CD14-positive monocyte (primary cell): ENCODE results near the gene PPP3R1. TPM values are rescaled to one million over a fixed set of nuclear protein-coding genes. Genes with fewer than 3 reads are reported as not detected.

ENCODE experiments used
- DNase-seq, 3 donors: peaks; one replicate each; pipeline ENCODE4 v3.0.0-alpha.2; 2011 to 2022
- H2AFZ ChIP-seq: 2 replicates; pipeline ENCODE4 v1.6.0; 2012; ENCODE audit warnings: mild to moderate bottlenecking, low read depth, low read length, inconsistent platforms; ENCODE audit not compliant: insufficient read depth, poor library complexity, severe bottlenecking
- H3K27ac ChIP-seq, 2 donors: 1 replicate in 1 of 2; 2 replicates in 1 of 2; pipeline ENCODE4 v1.5.1; 2012 to 2013; ENCODE audit warnings: low read length in 2 of 2, control low read depth in 1 of 2, inconsistent platforms in 1 of 2, low read depth in 1 of 2, mild to moderate bottlenecking in 1 of 2
- H3K27me3 ChIP-seq, 2 donors: one replicate each; pipeline versions ENCODE4 v1.6.0 to v1.6.1; 2011 to 2013; ENCODE audit warnings: low read length in 2 of 2; ENCODE audit not compliant: control insufficient read depth in 2 of 2, insufficient read depth in 2 of 2
- H3K36me3 ChIP-seq, 2 donors: replicated peaks in 1 of 2; 1 replicate in 1 of 2; 2 replicates in 1 of 2; pipeline versions ENCODE4 v1.5.1 to v1.6.1; 2012 to 2013; ENCODE audit warnings: low read length in 2 of 2, control low read depth in 1 of 2, inconsistent platforms in 1 of 2, mild to moderate bottlenecking in 1 of 2; ENCODE audit not compliant: insufficient read depth in 2 of 2, control insufficient read depth in 1 of 2
- H3K4me1 ChIP-seq, 2 donors: 1 replicate in 1 of 2; 2 replicates in 1 of 2; pipeline versions ENCODE4 v1.5.1 to v1.6.1; 2012 to 2013; ENCODE audit warnings: low read length in 2 of 2, control low read depth in 1 of 2, inconsistent platforms in 1 of 2, mild to moderate bottlenecking in 1 of 2, moderate library complexity in 1 of 2; ENCODE audit not compliant: insufficient read depth in 2 of 2, control insufficient read depth in 1 of 2
- H3K4me2 ChIP-seq: replicated peaks from 2 replicates; pipeline ENCODE3; 2012; ENCODE audit warnings: low read length, moderate library complexity, mild to moderate bottlenecking; ENCODE audit not compliant: poor library complexity, severe bottlenecking; ENCODE audit errors: extremely low read depth
- H3K4me3 ChIP-seq, 3 experiments: fragments of 200-600 bp in 1 of 3; sonication (generic) in 1 of 3; replicated peaks in 1 of 3; 1 replicate in 2 of 3; 2 replicates in 1 of 3; pipeline ENCODE4 v1.5.1; 2011 to 2013; ENCODE audit warnings: low read length in 3 of 3, mild to moderate bottlenecking in 3 of 3, control low read depth in 2 of 3, low read depth in 2 of 3, inconsistent platforms in 1 of 3, moderate library complexity in 1 of 3
- H3K79me2 ChIP-seq: 2 replicates; pipeline ENCODE4 v1.6.0; 2012; ENCODE audit warnings: mild to moderate bottlenecking, control low read depth, inconsistent platforms, low read length, moderate library complexity; ENCODE audit not compliant: insufficient read depth
- H3K9ac ChIP-seq: 2 replicates; pipeline ENCODE4 v1.6.0; 2017; ENCODE audit warnings: low read length, mild to moderate bottlenecking; ENCODE audit not compliant: insufficient read depth, poor library complexity, severe bottlenecking
- H3K9me3 ChIP-seq, 2 donors: replicated peaks in 1 of 2; 1 replicate in 1 of 2; 2 replicates in 1 of 2; pipeline versions ENCODE4 v1.5.1 to v1.6.1; 2012 to 2013; ENCODE audit warnings: low read length in 2 of 2, control low read depth in 1 of 2; ENCODE audit not compliant: control insufficient read depth in 1 of 2, insufficient read depth in 1 of 2
- H4K20me1 ChIP-seq: 2 replicates; pipeline ENCODE4 v1.6.0; 2012; ENCODE audit warnings: mild to moderate bottlenecking, low read length, control low read depth, moderate library complexity; ENCODE audit not compliant: insufficient read depth
- H3K27ac Mint-ChIP-seq, 7 donors: one replicate each; pipeline ENCODE4 v1.8.0; 2020; ENCODE audit warnings: mild to moderate bottlenecking in 7 of 7, mixed read lengths in 7 of 7, moderate library complexity in 6 of 7, inconsistent platforms in 2 of 7
- H3K27me3 Mint-ChIP-seq, 3 donors: one replicate each; pipeline ENCODE4 v1.8.0; 2021 to 2022; ENCODE audit warnings: low read depth in 3 of 3, mild to moderate bottlenecking in 3 of 3, mixed read lengths in 3 of 3, moderate library complexity in 3 of 3, inconsistent platforms in 1 of 3
- H3K36me3 Mint-ChIP-seq, 2 donors: one replicate each; pipeline ENCODE4 v1.8.0; 2020; ENCODE audit warnings: mixed read lengths in 2 of 2, inconsistent platforms in 1 of 2, mild to moderate bottlenecking in 1 of 2
- H3K4me1 Mint-ChIP-seq: one replicate; pipeline ENCODE4 v1.8.0; 2020; ENCODE audit warnings: mild to moderate bottlenecking, mixed read lengths
- H3K4me3 Mint-ChIP-seq, 2 donors: one replicate each; pipeline ENCODE4 v1.8.0; 2020; ENCODE audit warnings: mild to moderate bottlenecking in 2 of 2, mixed read lengths in 2 of 2, moderate library complexity in 1 of 2
- H3K9me3 Mint-ChIP-seq, 7 donors: one replicate each; pipeline ENCODE4 v1.8.0; 2020 to 2022; ENCODE audit warnings: mixed read lengths in 7 of 7, mild to moderate bottlenecking in 6 of 7, moderate library complexity in 6 of 7, inconsistent platforms in 2 of 7
- CTCF ChIP-seq: fragments of 200-600 bp; IDR thresholded peaks from one replicate; pipeline ENCODE4 v1.8.0; 2022; ENCODE audit warnings: antibody characterized with exemption, mild to moderate bottlenecking
- WGBS: methylation state at CpG from one replicate; pipeline ENCODE4 v1.1.5; 2013; ENCODE audit warnings: missing lambda C conversion rate; ENCODE audit not compliant: insufficient coverage; 5-methylcytosine and 5-hydroxymethylcytosine counted together
- intact Hi-C, 2 donors: fragments of 100-400 bp; cut with micrococcal nuclease; formaldehyde crosslinking; loops; one replicate each; pipeline versions ENCODE4 v1.15.0 to v1.15.1; 2023
- polyA plus RNA-seq, 3 donors: library from polyadenylated mRNA; depleted of rRNA in 1 of 3; unstranded in 2 of 3; stranded (reverse) in 1 of 3; fragments of 300-500 nt in 2 of 3; fragments of >200 nt in 1 of 3; fragmentation: Illumina TruSeq in 2 of 3; gene quantifications; 1 replicate in 2 of 3; 2 replicates in 1 of 3; pipeline ENCODE4 v1.2.3, GENCODE V29; 2012 to 2021

The PPP3R1 gene
- polyA plus RNA-seq, 3 donors: 8.7 to 32.6 (median 10.7) TPM

DNA sequence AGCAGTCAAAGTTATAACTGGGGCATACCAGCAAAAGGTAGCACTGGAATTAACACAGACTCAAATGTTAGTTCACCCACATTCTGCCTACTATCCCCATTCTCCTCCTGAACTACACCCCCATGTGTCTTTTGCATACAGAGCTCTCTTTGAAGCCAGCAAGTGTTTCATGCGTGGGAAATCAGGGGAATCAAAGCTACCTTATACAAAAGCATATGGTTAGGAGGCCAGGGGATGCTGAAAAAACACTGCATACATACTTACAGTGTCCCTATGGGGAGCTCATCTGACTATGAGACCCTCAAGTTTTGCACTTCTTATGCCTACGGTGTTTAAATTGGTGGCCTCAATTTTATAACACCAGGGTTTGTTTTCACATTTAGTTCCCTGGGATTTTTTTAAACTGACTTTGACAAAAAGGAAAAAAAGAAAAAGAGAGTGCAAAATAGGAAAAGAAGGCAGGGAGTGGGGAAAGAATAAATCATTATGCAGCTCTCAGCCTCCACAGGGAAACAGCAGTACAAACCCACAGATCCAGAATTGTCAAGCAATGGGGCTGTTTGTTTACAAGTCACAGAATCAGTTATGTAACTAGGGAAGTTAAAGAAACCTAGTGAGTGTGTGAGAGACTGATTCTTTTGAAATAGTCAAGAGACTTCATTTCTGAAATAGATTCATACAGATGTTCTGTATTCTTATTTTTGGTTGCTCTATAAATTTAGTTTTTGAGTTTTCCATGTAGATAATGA is 20.1 kb upstream of the PPP3R1 start:
- peak overlapping the region; percentile 22 for H3K4me2 ChIP-seq
- peak overlapping the region in 1 of 3 experiments; percentile 7 for H3K4me3 ChIP-seq
- no peaks in the 10 kb centered on the region for H3K27me3 ChIP-seq
- peaks cover 0 to 5% (median 0%) of the 10 kb centered on the region in 3 donors for H3K27me3 Mint-ChIP-seq
- peaks cover 0 to 5% (median 0%) of the 10 kb centered on the region in 7 donors for H3K9me3 Mint-ChIP-seq
- H3K9ac ChIP-seq: no peak overlapping the region
- WGBS: no CpG with 5 or more reads among the region's 2 CpGs
- H4K20me1 ChIP-seq: no peaks in the 10 kb centered on the region
- no peaks in the 10 kb centered on the region for H3K36me3 ChIP-seq
- DNase-seq: peak; percentile 63 to 84 (median 71)
- H2AFZ ChIP-seq: no peak overlapping the region
- H3K79me2 ChIP-seq: no peaks in the 10 kb centered on the region
- intact Hi-C loops: no loop called here
- H3K9me3 ChIP-seq: no peaks in the 10 kb centered on the region
- no peak overlapping the region for H3K4me3 Mint-ChIP-seq
- no peaks in the 10 kb centered on the region for H3K36me3 Mint-ChIP-seq
- H3K4me1 Mint-ChIP-seq: peaks cover 19% of the 10 kb centered on the region
- no peak for TF ChIP-seq CTCF
- peaks cover 17 to 22% of the 10 kb centered on the region in 2 donors for H3K4me1 ChIP-seq
- H3K27ac Mint-ChIP-seq: peak overlapping the region; percentile 54 to 94 (median 90)
- peak overlapping the region in 1 of 2 donors; percentile 72 for H3K27ac ChIP-seq

GRCh38 chr2:68266655-68267054 is 14.3 kb upstream of the PPP3R1 start:
- Mint-ChIP-seq H3K36me3 (peaks cover 0 to 2% of the 10 kb centered on the region in 2 donors), H3K9me3 (peaks cover 0 to 2% (median 0%) of the 10 kb centered on the region in 7 donors), H3K27me3 (no peaks in the 10 kb centered on the region), H3K4me1 (peaks cover 8% of the 10 kb centered on the region), H3K27ac (no peak overlapping the region), H3K4me3 (no peak overlapping the region)
- DNase-seq: no peak
- intact Hi-C loops: no loop called here
- no peaks in the 10 kb centered on the region for H3K36me3 ChIP-seq
- WGBS: no CpG with 5 or more reads among the region's 1 CpG
- no peaks in the 10 kb centered on the region for H3K79me2 ChIP-seq
- no peaks in the 10 kb centered on the region for H3K27me3 ChIP-seq
- no peak overlapping the region for H3K9ac ChIP-seq
- H3K4me2 ChIP-seq: no peak overlapping the region
- H3K4me1 ChIP-seq: peaks cover 2 to 4% of the 10 kb centered on the region in 2 donors
- TF ChIP-seq CTCF: no peak
- H4K20me1 ChIP-seq: no peaks in the 10 kb centered on the region
- H2AFZ ChIP-seq: no peak overlapping the region
- H3K9me3 ChIP-seq: no peaks in the 10 kb centered on the region
- no peak overlapping the region for H3K27ac ChIP-seq
- H3K4me3 ChIP-seq: no peak overlapping the region
